Fibroblast of the aortic adventitia (primary cell): ENCODE measurements around the gene MYBPHL. TPM values are rescaled to one million over a fixed set of nuclear protein-coding genes. Genes with fewer than 3 reads are reported as not detected.
A peak's percentile ranks its signal among the peaks of the same experiment; 100 is the strongest.

Experiments
- DNase-seq: peaks from one replicate; pipeline ENCODE4 v3.0.0-alpha.2; 2010; ENCODE audit warnings: low read depth
- H3K4me3 ChIP-seq: 2 replicates; pipeline ENCODE4 v1.5.1; 2011; ENCODE audit warnings: low read depth, mild to moderate bottlenecking, control low read depth, low read length, moderate library complexity
- total RNA-seq: library from RNA; depleted of rRNA; stranded (reverse); fragments of >200 nt; gene quantifications from 2 replicates; pipeline ENCODE4 v1.2.3, GENCODE V29; 2012; ENCODE audit warnings: low replicate concordance
- TF ChIP-seq, protein P1 (sequence below): IDR thresholded peaks from 2 replicates; pipeline ENCODE4 v1.5.1; 2011; ENCODE audit warnings: mild to moderate bottlenecking, low read length, control low read depth, inconsistent platforms; ENCODE audit not compliant: insufficient read depth

MYBPHL gene
- total RNA-seq = not detected in 2 replicates

DNA sequence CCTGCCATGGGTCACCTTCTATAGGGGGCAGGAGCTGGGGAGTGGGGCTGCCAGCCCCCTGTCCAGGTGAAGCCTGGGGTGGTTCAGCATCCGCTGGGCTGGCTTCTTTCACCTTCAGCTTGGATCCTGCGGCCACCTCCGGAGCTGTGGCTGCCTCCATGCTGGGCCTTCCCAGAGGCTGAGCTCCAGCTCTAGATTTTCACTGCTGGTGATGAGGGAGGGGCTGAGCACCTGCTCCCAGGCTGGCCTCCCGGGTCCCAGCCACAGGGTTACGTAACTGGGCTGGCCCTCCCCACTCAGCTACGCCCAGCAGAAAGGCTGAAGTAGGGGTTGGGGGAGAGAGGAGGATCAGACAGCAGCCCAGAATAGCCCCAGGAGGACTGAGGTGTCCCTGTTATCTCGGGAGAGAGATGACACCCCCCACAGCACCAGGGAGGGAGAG, at the start of gene MYBPHL:
MYBPHL (minus strand) TSS at position 180 of the 442 bp plus-strand sequence; CDS start at position 160, 20 bp downstream.
- no peak for DNase-seq
- TF ChIP-seq, protein P1, sequence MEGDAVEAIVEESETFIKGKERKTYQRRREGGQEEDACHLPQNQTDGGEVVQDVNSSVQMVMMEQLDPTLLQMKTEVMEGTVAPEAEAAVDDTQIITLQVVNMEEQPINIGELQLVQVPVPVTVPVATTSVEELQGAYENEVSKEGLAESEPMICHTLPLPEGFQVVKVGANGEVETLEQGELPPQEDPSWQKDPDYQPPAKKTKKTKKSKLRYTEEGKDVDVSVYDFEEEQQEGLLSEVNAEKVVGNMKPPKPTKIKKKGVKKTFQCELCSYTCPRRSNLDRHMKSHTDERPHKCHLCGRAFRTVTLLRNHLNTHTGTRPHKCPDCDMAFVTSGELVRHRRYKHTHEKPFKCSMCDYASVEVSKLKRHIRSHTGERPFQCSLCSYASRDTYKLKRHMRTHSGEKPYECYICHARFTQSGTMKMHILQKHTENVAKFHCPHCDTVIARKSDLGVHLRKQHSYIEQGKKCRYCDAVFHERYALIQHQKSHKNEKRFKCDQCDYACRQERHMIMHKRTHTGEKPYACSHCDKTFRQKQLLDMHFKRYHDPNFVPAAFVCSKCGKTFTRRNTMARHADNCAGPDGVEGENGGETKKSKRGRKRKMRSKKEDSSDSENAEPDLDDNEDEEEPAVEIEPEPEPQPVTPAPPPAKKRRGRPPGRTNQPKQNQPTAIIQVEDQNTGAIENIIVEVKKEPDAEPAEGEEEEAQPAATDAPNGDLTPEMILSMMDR = no peak

GRCh38 chr1:109356505-109356904, 49.7 kb upstream of the MYBPHL start:
- TF ChIP-seq, protein P1 = no peak
- DNase-seq = no peak
- no peak overlapping the region for H3K4me3 ChIP-seq

More for the DNA sequence above, at the start of gene MYBPHL:
- H3K4me3 ChIP-seq = no peak within 1 kb of the TSS

- TF ChIP-seq, protein P1 = no peak
- H3K4me3 ChIP-seq = no peak overlapping the region
- DNase-seq = no peak
Measured at GRCh38 chr1:109354929-109355328, 48.1 kb upstream of the MYBPHL start.

- no peak overlapping the region for H3K4me3 ChIP-seq
- TF ChIP-seq, protein P1 = no peak
- DNase-seq = no peak
Measured at GRCh38 chr1:109351457-109351856, 44.6 kb upstream of the MYBPHL start.

GRCh38 chr1:109350655-109351054, 43.8 kb upstream of the MYBPHL start:
- no peak overlapping the region for H3K4me3 ChIP-seq
- TF ChIP-seq, protein P1 = no peak
- DNase-seq = peak; percentile 22

- DNase-seq = no peak
- TF ChIP-seq, protein P1 = no peak
- no peak overlapping the region for H3K4me3 ChIP-seq
Measured at GRCh38 chr1:109350182-109350581, 43.4 kb upstream of the MYBPHL start.

GRCh38 chr1:109347511-109347910, 40.7 kb upstream of the MYBPHL start:
- TF ChIP-seq, protein P1 = no peak
- no peak overlapping the region for H3K4me3 ChIP-seq
- DNase-seq = no peak
